ENCODE results near the gene COP1.

GRCh38 chr1:176203735-176204134 is 3.4 kb downstream of the COP1 start:
- TF ChIP-seq, protein P1, sequence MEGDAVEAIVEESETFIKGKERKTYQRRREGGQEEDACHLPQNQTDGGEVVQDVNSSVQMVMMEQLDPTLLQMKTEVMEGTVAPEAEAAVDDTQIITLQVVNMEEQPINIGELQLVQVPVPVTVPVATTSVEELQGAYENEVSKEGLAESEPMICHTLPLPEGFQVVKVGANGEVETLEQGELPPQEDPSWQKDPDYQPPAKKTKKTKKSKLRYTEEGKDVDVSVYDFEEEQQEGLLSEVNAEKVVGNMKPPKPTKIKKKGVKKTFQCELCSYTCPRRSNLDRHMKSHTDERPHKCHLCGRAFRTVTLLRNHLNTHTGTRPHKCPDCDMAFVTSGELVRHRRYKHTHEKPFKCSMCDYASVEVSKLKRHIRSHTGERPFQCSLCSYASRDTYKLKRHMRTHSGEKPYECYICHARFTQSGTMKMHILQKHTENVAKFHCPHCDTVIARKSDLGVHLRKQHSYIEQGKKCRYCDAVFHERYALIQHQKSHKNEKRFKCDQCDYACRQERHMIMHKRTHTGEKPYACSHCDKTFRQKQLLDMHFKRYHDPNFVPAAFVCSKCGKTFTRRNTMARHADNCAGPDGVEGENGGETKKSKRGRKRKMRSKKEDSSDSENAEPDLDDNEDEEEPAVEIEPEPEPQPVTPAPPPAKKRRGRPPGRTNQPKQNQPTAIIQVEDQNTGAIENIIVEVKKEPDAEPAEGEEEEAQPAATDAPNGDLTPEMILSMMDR (IDR thresholded peaks at IDR 0.05) = no peak
- no peak for TF ChIP-seq POLR2A (IDR thresholded peaks at IDR 0.05)

All from uterus (tissue), 2 donors.